Activated naive CD8-positive, alpha-beta T cell treated with anti-CD3 and anti-CD28 coated beads, Interleukin-2, amount 50 U/mL, for 16 hours (primary cell): ENCODE data around the gene IL1RAPL2.
"Not testable (repeated sequence)": the region's sequence is repeated elsewhere in the genome, so short reads cannot be mapped to it uniquely, and the experiment has no call there.

Experiments used
- DNase-seq: peaks from one replicate; pipeline ENCODE4 v3.0.0-alpha.2; 2020; ENCODE audit warnings: low read depth, low spot score

IL1RAPL2 gene

DNA sequence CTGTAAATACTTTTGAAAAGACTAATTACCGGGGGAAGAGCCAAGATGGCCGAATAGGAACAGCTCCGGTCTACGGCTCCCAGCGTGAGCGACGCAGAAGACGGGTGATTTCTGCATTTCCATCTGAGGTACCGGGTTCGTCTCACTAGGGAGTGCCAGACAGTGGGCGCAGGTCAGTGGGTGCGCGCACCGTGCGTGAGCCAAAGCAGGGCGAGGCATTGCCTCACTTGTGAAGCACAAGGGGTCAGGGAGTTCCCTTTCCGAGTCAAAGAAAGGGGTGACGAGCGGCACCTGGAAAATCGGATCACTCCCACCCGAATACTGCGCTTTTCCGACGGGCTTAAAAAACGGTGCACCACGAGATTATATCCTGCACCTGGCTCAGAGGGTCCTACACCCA is 1230.9 kb downstream of the IL1RAPL2 start:
- DNase-seq, result not testable (repeated sequence)

DNA sequence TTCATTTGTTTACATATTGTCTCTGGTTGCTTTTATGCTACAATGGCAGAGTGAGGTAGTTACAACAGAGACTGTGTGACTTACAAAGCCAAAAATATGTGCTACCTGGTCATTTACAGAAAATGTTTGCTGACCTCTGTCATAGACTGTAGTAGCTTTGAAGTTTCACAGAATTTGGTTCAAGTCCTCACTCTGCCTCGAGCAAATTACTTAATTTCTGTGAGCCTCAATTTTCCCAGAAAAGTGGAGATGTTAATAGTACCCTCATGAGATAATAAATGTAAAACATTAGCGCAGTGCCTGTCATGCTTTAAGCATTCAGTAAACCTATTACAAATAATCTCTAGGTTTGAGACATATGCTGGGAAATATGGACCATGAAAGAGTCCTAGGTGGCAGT is 1237.9 kb downstream of the IL1RAPL2 start:
- no peak for DNase-seq

DNA sequence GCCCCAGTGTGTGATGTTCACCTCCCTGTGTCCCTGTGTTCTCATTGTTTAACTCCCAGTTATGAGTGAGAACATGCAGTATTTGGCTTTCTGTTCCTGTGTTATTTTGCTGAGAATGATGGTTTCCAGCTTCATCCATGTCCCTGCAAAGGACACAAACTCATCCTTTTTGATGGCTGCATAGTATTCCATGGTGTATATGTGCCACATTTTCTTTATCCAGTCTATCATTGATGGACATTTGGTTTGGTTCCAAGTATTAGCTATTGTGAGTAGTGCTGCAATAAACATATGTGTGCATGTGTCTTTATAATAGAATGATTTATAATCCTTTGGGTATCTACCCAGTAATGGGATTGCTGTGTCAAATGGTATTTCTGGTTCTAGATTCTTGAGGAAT is 1239.7 kb downstream of the IL1RAPL2 start:
- not testable (repeated sequence) for DNase-seq

DNA sequence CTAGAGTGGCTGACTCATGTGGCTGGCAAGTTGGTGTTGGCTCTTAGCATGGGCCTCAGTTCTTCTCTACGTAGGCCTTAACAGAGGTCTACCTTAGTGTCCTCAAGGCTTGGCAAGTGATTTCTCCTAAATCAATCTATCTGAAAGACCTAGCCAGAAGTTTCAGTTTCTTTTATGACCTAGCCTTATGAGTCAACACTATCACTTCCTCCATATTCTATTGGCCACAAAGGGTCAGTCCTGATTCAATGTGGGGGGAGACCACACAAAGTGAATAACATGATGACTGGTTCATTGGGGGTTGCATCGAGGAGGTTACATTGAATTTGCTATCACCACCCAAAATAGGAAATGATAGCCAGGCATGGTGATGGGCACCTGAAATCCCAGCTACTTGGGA is 1250.5 kb downstream of the IL1RAPL2 start:
- no peak for DNase-seq
